GM18873 (cell line): Measurements from ENCODE around the gene MIF4GD.
"Not testable (repeated sequence)": the region's sequence is repeated elsewhere in the genome, so short reads cannot be mapped to it uniquely, and the experiment has no call there.

ENCODE experiments used
- ATAC-seq: cut with Tn5 transposase; IDR thresholded peaks from one replicate; pipeline ENCODE4 v1.9.1; 2021; ENCODE audit warnings: mild to moderate bottlenecking, moderate library complexity, moderate number of reproducible peaks; ENCODE audit not compliant: unreplicated experiment, low FRiP score

MIF4GD gene, protein sequence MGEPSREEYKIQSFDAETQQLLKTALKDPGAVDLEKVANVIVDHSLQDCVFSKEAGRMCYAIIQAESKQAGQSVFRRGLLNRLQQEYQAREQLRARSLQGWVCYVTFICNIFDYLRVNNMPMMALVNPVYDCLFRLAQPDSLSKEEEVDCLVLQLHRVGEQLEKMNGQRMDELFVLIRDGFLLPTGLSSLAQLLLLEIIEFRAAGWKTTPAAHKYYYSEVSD

DNA sequence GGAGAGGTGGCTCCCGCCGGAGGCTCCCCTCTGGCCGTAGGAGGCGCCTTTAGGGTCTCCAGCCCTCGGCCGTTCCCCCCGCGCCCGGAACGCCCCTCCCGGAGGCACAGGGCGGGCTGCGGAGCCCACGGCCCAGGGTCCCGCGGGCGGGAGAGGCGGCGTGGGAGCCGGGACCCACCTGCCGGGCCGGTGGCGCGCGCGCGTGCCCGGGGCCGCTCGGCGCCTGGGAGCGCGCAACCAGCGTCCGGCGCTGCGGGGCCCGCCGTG lies at the start of gene MIF4GD:
MIF4GD (minus strand) TSS at position 266 of the 267 bp plus-strand sequence. CDS start 1,036 bp downstream, outside the sequence.
- ATAC-seq = no peak

DNA sequence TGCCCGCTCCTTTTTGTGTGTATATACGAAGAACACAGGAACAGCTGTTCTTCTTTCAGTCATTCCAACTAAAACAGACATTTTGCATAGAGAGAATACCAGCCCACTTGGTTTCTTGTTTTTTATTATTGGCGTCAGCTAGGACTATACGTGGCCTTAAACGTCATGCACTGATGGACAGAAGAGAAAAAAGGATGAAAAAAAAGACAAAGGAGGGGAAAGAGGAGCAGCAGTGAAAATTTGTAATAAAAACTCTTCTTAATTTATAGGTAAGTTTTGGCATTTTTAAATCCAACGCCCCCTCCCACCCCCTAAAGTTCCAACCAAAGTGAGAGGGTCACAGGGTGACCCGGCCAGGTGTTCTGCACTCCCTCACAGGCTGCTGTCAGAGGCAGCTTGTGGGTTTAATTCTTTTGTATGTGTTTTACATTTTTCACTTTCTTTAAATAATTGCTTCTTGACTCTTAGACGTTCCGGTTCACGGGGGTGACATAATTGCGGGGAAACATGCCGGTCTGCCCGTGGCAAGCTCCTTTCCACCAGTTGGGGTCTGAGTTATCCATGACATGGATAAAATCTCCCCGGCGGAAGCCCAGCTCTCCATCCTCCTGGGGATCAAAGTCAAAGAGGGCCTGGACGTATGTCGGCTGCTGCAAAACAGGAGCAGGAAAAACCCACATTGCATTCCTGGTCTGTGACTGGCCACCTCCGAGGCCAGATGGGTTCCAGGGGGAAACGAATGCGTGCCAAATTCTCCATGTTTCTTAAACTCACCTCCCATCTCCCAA lies 49.1 kb upstream of the MIF4GD start:
- ATAC-seq = peak; percentile 45

- no peak for ATAC-seq
Measured at GRCh38 chr17:75318615-75319222, 47.7 kb upstream of the MIF4GD start.

- ATAC-seq = no peak
Measured at GRCh38 chr17:75318211-75318610, 47.2 kb upstream of the MIF4GD start.

GRCh38 chr17:75317671-75318070 lies 46.6 kb upstream of the MIF4GD start:
- no peak for ATAC-seq

DNA sequence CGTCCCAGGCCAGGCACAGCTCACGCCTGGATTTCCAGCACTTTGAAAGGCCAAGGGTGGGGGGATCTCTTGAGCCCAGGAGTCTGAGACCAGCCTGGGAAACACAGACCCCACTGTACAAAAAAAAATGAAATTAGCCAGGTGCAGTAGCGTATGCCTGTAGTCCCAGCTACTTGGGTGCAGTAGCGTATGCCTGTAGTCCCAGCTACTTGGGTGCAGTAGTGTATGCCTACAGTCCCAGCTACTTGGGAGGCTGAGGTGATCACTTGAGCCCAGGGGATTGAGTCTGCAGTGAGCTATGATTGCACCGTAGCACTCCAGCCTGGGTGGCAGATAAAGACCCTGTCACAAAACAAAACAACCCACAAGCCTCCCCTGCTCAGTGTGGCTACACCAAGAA lies 45.2 kb upstream of the MIF4GD start:
- no peak for ATAC-seq

- ATAC-seq = no peak
Measured at GRCh38 chr17:75315541-75316243, 44.7 kb upstream of the MIF4GD start.

DNA sequence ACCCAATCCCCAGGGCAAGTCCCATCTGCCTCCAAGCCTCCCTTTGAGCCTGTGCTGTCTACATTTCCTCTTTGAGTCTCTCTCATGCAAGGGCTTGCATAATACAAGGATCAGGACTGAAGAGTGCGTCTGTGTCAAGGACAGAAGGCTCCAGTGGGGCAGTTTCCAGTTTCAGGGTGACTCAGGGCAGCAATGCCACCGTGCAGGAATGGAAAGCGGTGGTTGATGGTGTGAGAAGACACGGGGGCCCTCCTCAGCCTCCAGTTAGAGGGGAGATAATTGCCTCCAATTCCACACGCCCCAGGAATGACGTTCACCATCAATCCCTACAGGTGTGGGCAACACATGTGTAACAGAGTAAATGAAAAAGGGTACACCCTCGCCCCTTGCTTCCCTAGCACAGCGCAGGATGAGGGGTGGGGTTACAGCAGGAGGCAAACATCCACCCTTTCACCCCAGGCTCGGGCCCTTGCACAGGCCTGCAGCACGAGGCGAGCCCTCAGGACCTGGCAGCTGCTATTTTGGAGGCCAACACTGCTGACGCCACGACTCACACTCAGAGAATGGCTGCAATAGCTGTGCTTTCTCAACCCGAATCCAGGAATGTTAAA lies 43.0 kb upstream of the MIF4GD start:
- no peak for ATAC-seq

GRCh38 chr17:75308732-75309629 lies 38.0 kb upstream of the MIF4GD start:
- no peak for ATAC-seq

DNA sequence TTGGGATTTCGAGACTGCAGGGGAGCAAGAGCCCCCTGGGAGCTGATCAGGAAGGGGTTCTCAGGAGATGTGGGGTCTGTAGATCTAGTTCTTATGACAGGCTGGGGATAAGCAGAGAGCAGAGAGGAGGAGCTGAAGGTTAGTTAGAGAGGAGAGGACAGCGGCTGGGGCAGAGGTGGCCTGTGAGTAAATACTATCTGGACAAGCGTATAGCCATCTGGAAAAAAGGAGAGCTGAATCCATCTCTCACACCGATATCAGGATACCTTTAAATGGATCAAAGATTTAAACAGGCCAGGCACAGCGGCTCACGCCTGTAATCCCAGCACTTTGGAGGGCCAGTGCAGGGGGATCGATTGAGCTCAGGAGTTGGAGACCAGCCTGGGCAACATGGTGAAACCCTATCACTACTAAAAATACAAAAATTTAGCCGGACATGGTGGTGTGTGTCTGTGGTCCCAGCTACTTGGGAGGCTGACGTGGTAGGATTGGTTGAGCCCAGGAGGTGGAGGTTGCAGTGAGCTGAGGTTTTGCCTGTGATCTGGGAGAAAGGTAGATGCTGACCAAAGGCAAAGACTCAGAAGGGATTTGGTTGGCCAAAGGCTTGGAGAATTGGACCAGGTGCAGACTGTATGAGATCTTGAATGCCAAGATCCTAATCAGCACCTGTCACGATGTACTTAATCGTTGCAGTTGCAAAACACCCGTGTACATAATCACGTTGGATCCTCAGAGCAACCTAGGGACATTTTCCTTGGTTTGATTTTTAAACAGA lies 37.1 kb upstream of the MIF4GD start:
- no peak for ATAC-seq

DNA sequence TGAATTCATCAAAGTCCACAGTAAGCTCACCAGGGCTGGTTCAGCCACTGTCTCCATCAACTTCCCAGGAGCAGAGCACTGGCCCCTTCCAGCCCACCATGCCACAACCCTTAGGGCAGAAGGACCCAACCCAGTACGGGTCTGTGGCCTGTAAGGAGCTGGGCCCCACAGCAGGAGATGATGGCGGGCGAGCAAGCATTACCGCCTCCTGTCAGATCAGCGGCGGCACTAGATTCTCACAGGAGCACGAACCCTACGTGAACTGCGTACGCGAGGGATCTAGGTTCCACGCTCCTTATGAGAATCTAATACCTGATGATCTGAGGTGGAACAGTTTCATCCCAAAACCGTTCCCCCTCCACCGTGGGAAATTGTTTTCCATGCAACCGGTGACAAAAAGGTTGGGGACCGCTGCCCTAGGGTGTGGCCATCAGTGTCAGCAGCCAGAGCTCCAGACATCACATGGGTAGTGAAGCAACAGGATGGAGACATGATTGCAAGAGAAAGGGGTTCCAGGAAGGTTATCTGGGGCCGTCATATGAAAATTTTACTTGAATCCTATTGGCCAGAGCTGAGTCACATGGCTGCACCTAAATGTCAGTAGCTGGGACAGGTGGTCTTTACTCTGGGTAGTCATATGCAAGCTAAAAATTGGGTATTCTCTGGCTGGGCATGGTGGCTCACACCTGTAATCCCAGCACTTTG lies 30.6 kb upstream of the MIF4GD start:
- ATAC-seq = no peak

DNA sequence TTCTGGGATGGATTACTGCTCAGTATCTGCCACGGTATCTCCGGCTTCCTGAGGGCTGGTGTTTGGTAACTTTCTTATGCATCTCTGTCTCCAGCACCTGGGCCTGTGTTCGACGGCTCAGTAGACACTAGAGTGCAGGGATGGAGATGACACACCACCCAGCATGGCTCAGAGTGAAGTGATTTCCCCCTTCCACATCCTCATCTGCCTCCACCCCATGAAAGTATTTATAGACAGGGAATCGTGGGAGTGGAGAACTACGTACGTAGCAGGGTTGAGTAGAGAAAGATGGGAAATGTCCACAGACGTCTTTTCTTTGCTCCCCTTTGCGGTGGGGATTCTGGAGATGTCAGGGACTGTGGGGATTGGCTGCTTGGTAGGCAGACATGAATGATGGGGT lies 30.0 kb upstream of the MIF4GD start:
- no peak for ATAC-seq

DNA sequence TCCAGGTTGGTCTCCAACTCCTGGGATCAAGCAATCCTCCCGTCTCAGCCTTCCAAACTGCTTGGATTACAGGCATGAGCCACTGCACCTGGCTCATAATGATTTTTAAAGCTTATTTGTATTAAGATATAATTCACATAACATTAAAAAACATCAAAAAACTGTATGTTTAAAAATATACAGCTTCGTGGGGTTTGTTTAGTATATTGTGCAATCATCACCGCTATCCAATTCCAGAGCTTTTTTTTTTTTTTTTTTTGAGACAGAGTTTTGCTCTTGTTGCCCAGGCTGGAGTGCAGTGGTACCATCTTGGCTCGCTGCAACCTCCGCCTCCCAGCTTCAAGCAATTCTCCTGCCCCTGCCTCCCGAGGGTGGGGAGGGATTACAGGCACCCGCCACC lies 29.2 kb upstream of the MIF4GD start:
- ATAC-seq = no peak

GRCh38 chr17:75295201-75296158 lies 24.4 kb upstream of the MIF4GD start:
- peak; percentile 67 for ATAC-seq

GRCh38 chr17:75292810-75293448 lies 21.9 kb upstream of the MIF4GD start:
- not testable (repeated sequence) for ATAC-seq

DNA sequence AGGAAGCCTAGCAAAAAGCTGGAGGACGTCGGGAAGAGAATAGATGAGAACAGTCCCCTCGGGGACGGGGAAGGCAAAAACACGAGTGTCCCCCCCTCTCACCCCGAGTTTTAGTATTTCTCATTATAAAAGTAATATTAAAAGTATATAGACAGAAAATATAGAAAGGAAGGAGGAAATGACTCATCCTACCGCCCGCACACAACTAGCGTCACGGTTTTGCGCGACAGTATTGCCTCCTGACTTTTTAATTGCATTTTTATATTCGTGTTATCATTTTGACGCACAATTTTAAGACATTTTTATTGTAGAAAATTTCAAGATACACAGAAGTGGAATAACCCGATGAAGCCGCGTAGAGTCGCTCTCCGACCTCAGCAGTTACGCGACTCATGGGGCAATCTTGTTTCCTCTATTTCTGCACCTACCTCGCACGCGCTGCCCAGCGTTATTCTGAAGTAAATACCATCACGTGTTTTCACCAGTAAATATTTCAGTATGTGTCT lies 18.9 kb upstream of the MIF4GD start:
- peak; percentile 9 for ATAC-seq
